IPS-15b (cell line): ENCODE measurements around the gene NT5C2.
"Not testable (repeated sequence)": the region's sequence is repeated elsewhere in the genome, so short reads cannot be mapped to it uniquely, and the experiment has no call there.

Experiments used
- H3K27me3 ChIP-seq: one replicate; pipeline ENCODE4 v1.6.1; 2013; ENCODE audit warnings: low read length; ENCODE audit not compliant: control insufficient read depth, insufficient read depth
- H3K36me3 ChIP-seq: one replicate; pipeline ENCODE4 v1.6.1; 2013; ENCODE audit warnings: low read length; ENCODE audit not compliant: control insufficient read depth, insufficient read depth
- H3K4me1 ChIP-seq: one replicate; pipeline ENCODE4 v1.6.1; 2013; ENCODE audit warnings: mild to moderate bottlenecking, low read length; ENCODE audit not compliant: control insufficient read depth, insufficient read depth
- H3K4me3 ChIP-seq: one replicate; pipeline ENCODE4 v1.5.1; 2013; ENCODE audit warnings: low read depth, low read length
- H3K9ac ChIP-seq: one replicate; pipeline ENCODE4 v1.6.1; 2013; ENCODE audit warnings: low read depth, mild to moderate bottlenecking, low read length
- H3K9me3 ChIP-seq: one replicate; pipeline ENCODE4 v1.6.1; 2013; ENCODE audit warnings: mild to moderate bottlenecking, low read length; ENCODE audit not compliant: control insufficient read depth, insufficient read depth

NT5C2 gene

GRCh38 chr10:103197903-103198302 is 4.8 kb upstream of the NT5C2 start:
- Histone ChIP-seq H3K27me3 (peaks cover 10% of the 10 kb centered on the region), H3K36me3 (no peaks in the 10 kb centered on the region), H3K4me3 (no peak overlapping the region), H3K4me1 (peaks cover 9% of the 10 kb centered on the region), H3K9ac (no peak overlapping the region), H3K9me3 (no peaks in the 10 kb centered on the region)

- Histone ChIP-seq H3K4me3 (no peak overlapping the region), H3K36me3 (no peaks in the 10 kb centered on the region), H3K27me3 (peaks cover 10% of the 10 kb centered on the region), H3K4me1 (peaks cover 9% of the 10 kb centered on the region), H3K9ac (no peak overlapping the region), H3K9me3 (no peaks in the 10 kb centered on the region)
Observed at GRCh38 chr10:103197174-103197573, 4.1 kb upstream of the NT5C2 start.

- Histone ChIP-seq H3K9ac (no peak overlapping the region), H3K4me3 (no peak overlapping the region), H3K4me1 (peaks cover 9% of the 10 kb centered on the region), H3K9me3 (no peaks in the 10 kb centered on the region), H3K27me3 (peaks cover 10% of the 10 kb centered on the region), H3K36me3 (no peaks in the 10 kb centered on the region)
Observed at GRCh38 chr10:103196516-103196915, 3.4 kb upstream of the NT5C2 start.

DNA sequence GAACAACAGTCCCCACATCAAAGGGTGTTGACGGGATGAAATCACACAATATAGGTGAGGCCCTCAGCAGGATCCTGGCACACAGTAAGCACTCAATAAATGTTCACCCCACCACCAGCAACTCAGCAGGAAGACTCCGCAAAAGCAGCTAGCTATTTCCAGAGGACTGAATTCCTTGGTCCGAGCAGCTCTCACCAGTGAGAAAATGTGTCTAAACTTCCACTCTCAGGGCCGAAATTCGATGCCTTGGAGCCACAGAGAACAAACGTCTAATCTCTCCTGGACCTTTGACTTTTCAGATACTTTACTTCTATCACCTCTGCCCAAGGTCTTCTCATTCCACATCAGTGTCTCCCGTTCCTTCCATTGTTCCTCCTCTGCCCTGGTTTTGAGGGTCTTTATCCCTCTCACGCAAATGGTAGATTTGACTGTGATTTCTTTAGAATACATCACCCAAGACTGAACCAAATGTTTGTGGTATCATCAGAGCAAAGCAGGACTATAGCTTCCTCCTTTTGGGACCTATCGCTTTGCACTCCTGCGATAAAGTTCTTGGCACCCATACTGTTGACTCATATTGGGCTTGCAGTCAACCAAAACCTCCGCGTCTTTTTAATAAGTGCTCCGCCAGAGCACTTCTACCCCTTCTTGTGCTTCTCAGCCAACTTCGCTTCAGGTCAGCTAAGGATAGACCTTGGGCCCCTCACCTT is 903 bp upstream of the NT5C2 start:
- peaks cover 9% of the 10 kb centered on the region for H3K4me1 ChIP-seq
- H3K27me3 ChIP-seq, result peaks cover 10% of the 10 kb centered on the region
- H3K4me3 ChIP-seq, result peak overlapping the region; percentile 57
- H3K9ac ChIP-seq, result no peak overlapping the region
- H3K36me3 ChIP-seq, result no peaks in the 10 kb centered on the region
- no peaks in the 10 kb centered on the region for H3K9me3 ChIP-seq

DNA sequence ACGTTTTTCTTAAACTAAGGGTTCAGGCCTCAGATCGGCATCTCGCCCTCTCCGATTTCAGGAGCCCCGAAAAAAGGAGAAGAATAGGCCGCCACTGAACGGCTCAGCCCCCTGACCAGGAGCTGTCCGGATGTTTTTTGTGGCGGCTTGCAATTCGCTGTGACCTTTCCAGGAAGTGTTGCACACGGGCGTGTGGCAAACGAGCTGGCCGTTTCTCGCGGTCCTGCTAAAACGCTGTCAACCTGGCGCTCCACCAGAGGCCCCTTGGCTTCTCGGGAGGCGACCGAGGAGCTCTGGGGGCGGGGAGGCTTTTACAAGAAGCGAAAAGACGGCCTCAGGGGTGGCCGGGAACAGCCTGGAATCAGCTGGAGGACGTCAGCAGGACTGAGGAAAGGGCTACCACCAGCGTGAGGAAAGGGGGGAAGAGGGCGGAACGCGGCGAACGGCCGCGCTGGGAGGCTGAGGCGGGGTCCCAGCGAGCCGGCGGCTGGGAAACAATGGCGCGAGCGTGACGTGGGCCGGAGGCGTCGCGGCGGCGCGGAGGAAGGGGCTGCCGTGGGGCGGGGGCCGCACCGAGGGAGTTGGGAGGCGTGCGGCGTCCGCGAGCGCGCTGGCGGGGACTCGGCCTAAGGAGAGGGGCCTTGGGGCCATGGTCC is 493 bp downstream of the NT5C2 start:
- Histone ChIP-seq H3K4me3 (peak overlapping the region; percentile 69), H3K9ac (peak overlapping the region; percentile 84), H3K27me3 (peaks cover 10% of the 10 kb centered on the region), H3K9me3 (no peaks in the 10 kb centered on the region), H3K36me3 (no peaks in the 10 kb centered on the region), H3K4me1 (peaks cover 9% of the 10 kb centered on the region)

DNA sequence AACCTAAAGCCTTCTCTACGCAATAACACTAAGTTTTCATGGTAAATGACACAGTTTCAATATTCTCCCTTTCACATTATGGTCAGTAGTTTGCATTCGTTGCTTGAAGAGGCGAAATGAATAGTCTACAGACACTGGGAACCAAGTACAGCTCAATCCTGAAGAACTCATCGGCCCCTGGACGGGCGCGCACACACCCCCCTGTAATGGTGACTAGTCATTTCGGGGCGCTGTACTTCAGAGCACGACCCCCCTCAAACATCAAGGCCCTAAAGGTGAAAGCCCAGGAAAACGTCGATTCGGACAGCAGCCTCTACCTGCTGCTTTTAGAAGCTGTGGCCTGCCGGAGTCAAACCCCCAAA is 1.0 kb downstream of the NT5C2 start:
- H3K27me3 ChIP-seq, result peaks cover 10% of the 10 kb centered on the region
- H3K36me3 ChIP-seq, result no peaks in the 10 kb centered on the region
- peak overlapping the region; percentile 69 for H3K4me3 ChIP-seq
- H3K9ac ChIP-seq, result peak overlapping the region; percentile 84
- H3K9me3 ChIP-seq, result no peaks in the 10 kb centered on the region
- peaks cover 9% of the 10 kb centered on the region for H3K4me1 ChIP-seq

DNA sequence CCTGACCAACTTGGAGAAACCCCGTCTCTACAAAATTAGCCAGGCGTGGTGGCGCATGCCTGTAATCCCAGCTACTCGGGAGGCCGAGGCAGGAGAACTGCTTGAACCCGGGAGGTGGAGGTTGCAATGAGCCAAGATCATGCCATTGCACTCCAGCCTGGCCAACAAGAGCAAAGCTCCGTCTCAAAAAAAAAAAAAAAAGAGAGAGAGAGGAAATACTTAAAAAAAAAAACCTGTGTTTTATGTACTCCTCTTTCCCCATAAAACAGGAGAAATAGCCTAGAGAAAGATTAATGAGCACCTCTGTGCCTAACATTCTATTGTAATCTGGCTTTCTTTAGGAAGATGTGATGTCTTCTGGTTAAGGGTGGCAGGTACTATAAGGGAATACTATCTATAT is 1.9 kb downstream of the NT5C2 start:
- not testable (repeated sequence) for H3K9ac ChIP-seq, H3K36me3 ChIP-seq, H3K9me3 ChIP-seq, H3K4me1 ChIP-seq, H3K4me3 ChIP-seq, H3K27me3 ChIP-seq

DNA sequence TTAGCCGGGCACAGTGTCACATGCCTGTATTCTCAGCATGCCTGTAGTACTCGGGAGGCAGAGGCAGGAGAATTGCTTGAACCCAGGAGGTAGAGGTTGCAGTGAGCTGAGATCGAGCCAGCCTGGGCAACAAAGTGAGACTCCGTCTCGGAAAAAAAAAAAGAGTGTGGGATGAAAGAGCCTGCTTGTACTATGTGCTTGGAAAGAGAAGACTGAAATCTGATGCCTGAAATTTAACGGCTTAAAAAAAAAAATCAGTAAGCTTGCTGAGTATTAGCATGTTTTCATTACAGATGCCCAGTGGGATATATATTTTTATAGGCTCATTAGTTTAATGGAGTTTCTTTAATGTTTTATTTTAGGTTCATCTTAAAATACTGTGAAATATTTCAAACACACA is 4.2 kb downstream of the NT5C2 start:
- H3K27me3 ChIP-seq, result peaks cover 6% of the 10 kb centered on the region
- H3K4me3 ChIP-seq, result no peak overlapping the region
- no peaks in the 10 kb centered on the region for H3K36me3 ChIP-seq
- H3K9me3 ChIP-seq, result no peaks in the 10 kb centered on the region
- peaks cover 6% of the 10 kb centered on the region for H3K4me1 ChIP-seq
- no peak overlapping the region for H3K9ac ChIP-seq

DNA sequence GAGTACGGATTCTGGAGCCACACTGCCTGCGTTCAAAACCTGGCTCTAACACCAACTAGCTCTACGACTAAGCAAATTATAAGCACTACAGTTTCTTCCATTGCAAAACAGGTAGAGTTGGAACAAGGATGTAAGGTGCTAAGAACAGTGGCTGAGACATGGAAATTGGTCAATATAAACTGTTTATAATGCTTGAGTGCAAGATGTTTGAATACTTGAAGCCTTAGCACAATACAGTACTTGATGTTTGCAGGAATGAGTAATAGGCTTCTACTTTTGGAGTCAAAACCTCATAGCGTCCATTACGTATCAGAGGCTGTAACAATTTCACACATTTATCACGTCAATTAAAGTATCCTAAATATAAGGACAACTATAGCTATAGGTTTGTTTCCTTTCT is 6.9 kb downstream of the NT5C2 start:
- Histone ChIP-seq H3K9me3 (no peaks in the 10 kb centered on the region), H3K36me3 (peaks cover 5% of the 10 kb centered on the region), H3K4me3 (no peak overlapping the region), H3K27me3 (no peaks in the 10 kb centered on the region), H3K9ac (no peak overlapping the region), H3K4me1 (no peaks in the 10 kb centered on the region)

GRCh38 chr10:103184615-103185014 is 8.5 kb downstream of the NT5C2 start:
- no peaks in the 10 kb centered on the region for H3K9me3 ChIP-seq
- peaks cover 12% of the 10 kb centered on the region for H3K36me3 ChIP-seq
- H3K9ac ChIP-seq, result no peak overlapping the region
- H3K4me1 ChIP-seq, result no peaks in the 10 kb centered on the region
- H3K27me3 ChIP-seq, result no peaks in the 10 kb centered on the region
- H3K4me3 ChIP-seq, result no peak overlapping the region

GRCh38 chr10:103183991-103184451 is 9.1 kb downstream of the NT5C2 start:
- peaks cover 12% of the 10 kb centered on the region for H3K36me3 ChIP-seq
- H3K4me1 ChIP-seq, H3K27me3 ChIP-seq, H3K9me3 ChIP-seq, H3K4me3 ChIP-seq, H3K9ac ChIP-seq: not testable (repeated sequence)

GRCh38 chr10:103181244-103181643 is 11.8 kb downstream of the NT5C2 start:
- Histone ChIP-seq H3K9ac (no peak overlapping the region), H3K4me1 (no peaks in the 10 kb centered on the region), H3K4me3 (no peak overlapping the region), H3K36me3 (peaks cover 14% of the 10 kb centered on the region), H3K9me3 (no peaks in the 10 kb centered on the region), H3K27me3 (no peaks in the 10 kb centered on the region)
